ENCODE results near the gene KSR2. TPM values are rescaled to one million over a fixed set of nuclear protein-coding genes. Genes with fewer than 3 reads are reported as not detected.

KSR2 gene
- total and polyA plus RNA-seq, 10 of the 15 experiments (the other 5 are each of a cell fraction or from before 2014, with no cell fraction given), result under 0.01 to 1.5 (median 0.01) TPM; not detected in 3

DNA sequence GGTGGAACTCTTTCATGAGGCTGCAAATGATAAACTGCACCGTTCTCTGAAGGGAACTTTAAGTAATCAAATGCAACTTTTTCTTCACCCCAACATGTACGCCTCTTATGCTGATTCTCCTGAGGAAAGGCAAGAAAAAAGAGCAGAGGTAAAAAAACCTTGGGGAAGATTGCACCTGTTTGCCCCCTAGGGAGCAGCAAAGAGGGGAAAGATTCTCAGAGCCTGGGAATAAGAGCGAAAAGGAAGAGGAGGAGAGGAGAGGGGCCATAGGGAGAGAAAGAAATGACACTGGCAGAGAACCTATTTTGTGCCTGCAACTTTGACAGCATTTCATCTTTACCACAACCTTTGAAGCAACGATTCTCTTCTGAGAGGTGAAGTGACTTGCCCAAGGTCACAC lies 254.6 kb downstream of the KSR2 start (continued):
- TF ChIP-seq, protein P1, sequence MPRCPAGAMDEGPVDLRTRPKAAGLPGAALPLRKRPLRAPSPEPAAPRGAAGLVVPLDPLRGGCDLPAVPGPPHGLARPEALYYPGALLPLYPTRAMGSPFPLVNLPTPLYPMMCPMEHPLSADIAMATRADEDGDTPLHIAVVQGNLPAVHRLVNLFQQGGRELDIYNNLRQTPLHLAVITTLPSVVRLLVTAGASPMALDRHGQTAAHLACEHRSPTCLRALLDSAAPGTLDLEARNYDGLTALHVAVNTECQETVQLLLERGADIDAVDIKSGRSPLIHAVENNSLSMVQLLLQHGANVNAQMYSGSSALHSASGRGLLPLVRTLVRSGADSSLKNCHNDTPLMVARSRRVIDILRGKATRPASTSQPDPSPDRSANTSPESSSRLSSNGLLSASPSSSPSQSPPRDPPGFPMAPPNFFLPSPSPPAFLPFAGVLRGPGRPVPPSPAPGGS (IDR thresholded peaks at IDR 0.05; ENCODE audit: borderline replicate concordance, insufficient read depth, low read depth, low read length, poor library complexity, severe bottlenecking), result no peak
- no peak for TF ChIP-seq IKZF2 (IDR thresholded peaks at IDR 0.05)
- TF ChIP-seq ZBTB4 (CRISPR knock-in tag; IDR thresholded peaks at IDR 0.05), result no peak
- no peak for TF ChIP-seq SREBF1 (IDR thresholded peaks at IDR 0.05; ENCODE audit: low read length)
- no peak for TF ChIP-seq EED (IDR thresholded peaks at IDR 0.05; ENCODE audit: low read depth)

DNA sequence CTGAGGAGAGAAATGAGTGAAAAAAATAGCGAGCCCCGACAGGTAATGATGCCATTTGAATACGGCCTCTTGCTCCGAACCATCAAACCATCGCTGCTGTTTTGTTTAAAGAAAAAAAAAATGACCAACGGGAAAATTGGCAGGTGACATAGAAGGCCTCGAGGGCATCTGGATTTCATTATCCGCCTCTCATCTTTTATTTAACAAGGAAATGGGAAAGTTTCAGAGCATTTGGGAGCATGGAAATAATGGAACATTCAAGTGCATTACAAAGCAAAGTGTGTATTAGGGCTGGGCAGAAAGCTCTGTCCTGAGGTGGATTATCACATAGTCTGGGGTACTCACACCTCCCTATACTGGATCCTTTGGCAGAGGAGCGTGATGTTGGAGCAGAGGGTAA lies 258.7 kb downstream of the KSR2 start:
- H3K36me3 ChIP-seq (ENCODE audit: control insufficient read depth in 2 of 2, insufficient read depth in 2 of 2, low read length in 1 of 2), result no peaks in the 10 kb centered on the region
- POLR2A ChIA-PET, result interaction anchor here (0.6 kb wide), 1 partner anchor 371 kb away, joined by 3 read pairs; no protein-coding TSS in a partner anchor
- in situ Hi-C loops (cut with MboI) (no loop called here), intact Hi-C loops (cut with micrococcal nuclease; ENCODE audit: unreplicated experiment) (no loop called here)
- RAD21 ChIA-PET (ENCODE audit: unreplicated experiment), result interaction anchor here (0.6 kb wide), 1 partner anchor 149 kb away, joined by 3 read pairs; no protein-coding TSS in a partner anchor
- no peak overlapping the region for H2AFZ ChIP-seq (ENCODE audit: control insufficient read depth, low read depth, low read length)
- SMC1A ChIA-PET (ENCODE audit: uncharacterized antibody, unreplicated experiment), result no interaction called here
- no peak for ATAC-seq
- H3K27ac ChIP-seq (ENCODE audit: control insufficient read depth, insufficient read depth), result no peak overlapping the region
- no peak for TF ChIP-seq RFX5 (IDR thresholded peaks at IDR 0.05; ENCODE audit: low read depth, low read length)
- TF ChIP-seq ZNF592 (IDR thresholded peaks at IDR 0.05), result no peak
- no peak for TF ChIP-seq ZNF207 (IDR thresholded peaks at IDR 0.05; ENCODE audit: borderline replicate concordance)
- no peaks in the 10 kb centered on the region for H3K79me2 ChIP-seq (ENCODE audit: control insufficient read depth, insufficient read depth, low read length)
- no peaks in the 10 kb centered on the region for H3K9me3 ChIP-seq (replicated peaks; ENCODE audit: control insufficient read depth, insufficient read depth, low read length)
- BruUV-seq (replicated peaks), result no TSS peak
- peaks cover 0 to 2% of the 10 kb centered on the region in 2 experiments; a peak in 1 of 4 replicates for H3K27me3 ChIP-seq (replicated peaks in 1 of 2; ENCODE audit: control insufficient read depth in 2 of 2, insufficient read depth in 2 of 2, low read length in 1 of 2)
- no peaks in the 10 kb centered on the region for H4K20me1 ChIP-seq (ENCODE audit: control insufficient read depth, insufficient read depth)
- WGBS (ENCODE audit: insufficient coverage, insufficient replicate concordance, low lambda C conversion rate, missing lambda C conversion rate), result 31% methylated on average over 9 of the region's 9 CpGs
- no peak overlapping the region for H3K9ac ChIP-seq (ENCODE audit: control insufficient read depth, insufficient read depth, low read length)
- DNase-seq (ENCODE audit: low read depth, low spot score), result no peak
- CTCF ChIA-PET, result no interaction called here
- H3K4me2 ChIP-seq (ENCODE audit: control insufficient read depth, insufficient read depth), result no peak overlapping the region
- no peaks in the 10 kb centered on the region for H3K4me1 ChIP-seq (ENCODE audit: control insufficient read depth, insufficient read depth, low read length)
- FAIRE-seq, result no peak
- no peak overlapping the region for H3K4me3 ChIP-seq

All from GM12878 (cell line).